H9 (cell line): Measurements from ENCODE around the gene ARFGAP1. TPM values are rescaled to one million over a fixed set of nuclear protein-coding genes. Genes with fewer than 3 reads are reported as not detected.

Experiments used
- DNase-seq: peaks from one replicate; pipeline ENCODE4 v3.0.0-alpha.2; 2017
- H2AFZ ChIP-seq: one replicate; pipeline ENCODE4 v1.6.1; 2013; ENCODE audit warnings: mild to moderate bottlenecking, low read length, control low read depth, moderate library complexity
- H2AK5ac ChIP-seq: 2 replicates; pipeline ENCODE4 v1.6.1; 2013; ENCODE audit warnings: low read length, control low read depth, mixed read lengths; ENCODE audit not compliant: insufficient read length
- H2BK120ac ChIP-seq: one replicate; pipeline ENCODE4 v1.6.1; 2013; ENCODE audit warnings: low read depth, mild to moderate bottlenecking, low read length, control low read depth, inconsistent platforms; ENCODE audit not compliant: poor library complexity, severe bottlenecking
- H2BK12ac ChIP-seq: 2 replicates; pipeline ENCODE4 v1.6.1; 2013; ENCODE audit warnings: low read length, control low read depth, mixed read lengths, low read depth; ENCODE audit not compliant: insufficient read length
- H2BK15ac ChIP-seq: 2 replicates; pipeline ENCODE4 v1.6.1; 2013; ENCODE audit warnings: low read depth, low read length, control low read depth
- H2BK20ac ChIP-seq: one replicate; pipeline ENCODE4 v1.6.1; 2013; ENCODE audit warnings: low read depth, mild to moderate bottlenecking, low read length, control low read depth, inconsistent platforms; ENCODE audit not compliant: poor library complexity, severe bottlenecking
- H2BK5ac ChIP-seq: 2 replicates; pipeline ENCODE4 v1.6.1; 2013; ENCODE audit warnings: low read length, control low read depth, mixed read lengths; ENCODE audit not compliant: insufficient read length
- H3K14ac ChIP-seq: 2 replicates; pipeline ENCODE4 v1.6.1; 2013; ENCODE audit warnings: low read length, control low read depth; ENCODE audit not compliant: insufficient read depth
- H3K18ac ChIP-seq: 2 replicates; pipeline ENCODE4 v1.6.1; 2013; ENCODE audit warnings: low read depth, mild to moderate bottlenecking, mixed read lengths, low read length, control low read depth; ENCODE audit not compliant: insufficient read length
- H3K23ac ChIP-seq: 2 replicates; pipeline ENCODE4 v1.6.1; 2013; ENCODE audit warnings: low read length, control low read depth, mixed read lengths, low read depth; ENCODE audit not compliant: insufficient read length
- H3K23me2 ChIP-seq: 2 replicates; pipeline ENCODE4 v1.6.1; 2013; ENCODE audit warnings: low read depth, mild to moderate bottlenecking, mixed read lengths, low read length, control low read depth; ENCODE audit not compliant: insufficient read length, poor library complexity, severe bottlenecking
- H3K27ac ChIP-seq: 2 replicates; pipeline ENCODE4 v1.5.1; 2013; ENCODE audit warnings: low read length, control low read depth, mixed read lengths, low read depth; ENCODE audit not compliant: insufficient read length
- H3K27me3 ChIP-seq: 2 replicates; pipeline ENCODE4 v1.6.1; 2013; ENCODE audit warnings: low read length, control low read depth, inconsistent platforms; ENCODE audit not compliant: insufficient read depth
- H3K4ac ChIP-seq: 2 replicates; pipeline ENCODE4 v1.6.1; 2013; ENCODE audit warnings: low read depth, mild to moderate bottlenecking, control low read depth, inconsistent platforms, low read length, moderate library complexity
- H3K4me1 ChIP-seq: 2 replicates; pipeline ENCODE4 v1.6.1; 2013; ENCODE audit warnings: low read length, control low read depth, inconsistent platforms; ENCODE audit not compliant: insufficient read depth
- H3K4me2 ChIP-seq: 2 replicates; pipeline ENCODE4 v1.6.1; 2013; ENCODE audit warnings: low read length, control low read depth, mixed read lengths; ENCODE audit not compliant: insufficient read length, insufficient read depth
- H3K56ac ChIP-seq: 2 replicates; pipeline ENCODE4 v1.6.1; 2013; ENCODE audit warnings: low read depth, mild to moderate bottlenecking, mixed read lengths, low read length, control low read depth; ENCODE audit not compliant: insufficient read length
- H3K79me1 ChIP-seq: 2 replicates; pipeline ENCODE4 v1.6.1; 2013; ENCODE audit warnings: low read depth, mild to moderate bottlenecking, moderate library complexity, low read length, control low read depth, inconsistent platforms; ENCODE audit not compliant: insufficient read depth, poor library complexity, severe bottlenecking
- H3K79me2 ChIP-seq: 2 replicates; pipeline ENCODE4 v1.6.1; 2013; ENCODE audit warnings: low read length, control low read depth, inconsistent platforms; ENCODE audit not compliant: insufficient read depth
- H3K9ac ChIP-seq: 2 replicates; pipeline ENCODE4 v1.6.1; 2013; ENCODE audit warnings: low read length, control low read depth, mixed read lengths; ENCODE audit not compliant: insufficient read length; ENCODE audit errors: extremely low read depth
- H3K9me3 ChIP-seq: one replicate; pipeline ENCODE4 v1.6.1; 2013; ENCODE audit warnings: low read depth, low read length, inconsistent platforms; ENCODE audit not compliant: control insufficient read depth
- H3T11ph ChIP-seq: one replicate; pipeline ENCODE4 v1.6.1; 2013; ENCODE audit warnings: mild to moderate bottlenecking, low read length, control low read depth, inconsistent platforms
- H4K20me1 ChIP-seq: one replicate; pipeline ENCODE4 v1.6.1; 2013; ENCODE audit not compliant: control insufficient read depth, insufficient read length, insufficient read depth
- H4K5ac ChIP-seq: 2 replicates; pipeline ENCODE4 v1.6.1; 2013; ENCODE audit warnings: low read depth, mild to moderate bottlenecking, mixed read lengths, low read length, control low read depth; ENCODE audit not compliant: insufficient read length
- H4K8ac ChIP-seq: replicated peaks from 2 replicates; pipeline ENCODE4 v1.6.1; 2013; ENCODE audit warnings: low read length, control low read depth, mixed read lengths, low read depth; ENCODE audit not compliant: insufficient read length
- H4K91ac ChIP-seq: 2 replicates; pipeline ENCODE4 v1.6.1; 2013; ENCODE audit warnings: low read depth, mild to moderate bottlenecking, moderate library complexity, mixed read lengths, low read length, control low read depth; ENCODE audit not compliant: insufficient read length
- H3K27ac Mint-ChIP-seq, 3 experiments: 2 replicates in 2 of 3; 3 replicates in 1 of 3; pipeline ENCODE4 v1.8.0; 2020 to 2021; ENCODE audit warnings: mixed read lengths in 3 of 3, mild to moderate bottlenecking in 1 of 3, moderate library complexity in 1 of 3
- H3K27me3 Mint-ChIP-seq: 2 replicates; pipeline ENCODE4 v1.8.0; 2021; ENCODE audit warnings: low read depth, mild to moderate bottlenecking, moderate library complexity, mixed read lengths
- H3K36me3 Mint-ChIP-seq, 3 experiments: 2 replicates in 2 of 3; 3 replicates in 1 of 3; pipeline ENCODE4 v1.8.0; 2020 to 2021; ENCODE audit warnings: low read depth in 3 of 3, mixed read lengths in 3 of 3; ENCODE audit not compliant: insufficient read depth in 1 of 3
- H3K4me1 Mint-ChIP-seq, 2 experiments: 2 replicates each; pipeline ENCODE4 v1.8.0; 2020; ENCODE audit warnings: mixed read lengths in 2 of 2
- H3K4me3 Mint-ChIP-seq, 2 experiments: 2 replicates in 1 of 2; 3 replicates in 1 of 2; pipeline ENCODE4 v1.8.0; 2020 to 2021; ENCODE audit warnings: mild to moderate bottlenecking in 2 of 2, mixed read lengths in 2 of 2, moderate library complexity in 1 of 2
- H3K9me3 Mint-ChIP-seq, 2 experiments: 2 replicates in 1 of 2; 3 replicates in 1 of 2; pipeline ENCODE4 v1.8.0; 2020; ENCODE audit warnings: mild to moderate bottlenecking in 2 of 2, mixed read lengths in 2 of 2, moderate library complexity in 1 of 2
- WGBS: extraction: QIAGEN DNeasy Blood & Tissue Kit; methylation state at CpG from one replicate; pipeline ENCODE4 v1.1.7; 2013; ENCODE audit warnings: missing lambda C conversion rate, low lambda C conversion rate, mixed read lengths; ENCODE audit not compliant: insufficient read length; ENCODE audit errors: extremely low coverage; 5-methylcytosine and 5-hydroxymethylcytosine counted together
- total RNA-seq: library from RNA; stranded (reverse); gene quantifications from 2 replicates; pipeline ENCODE4 v1.2.1, GENCODE V29; 2021
- TF ChIP-seq, protein P1 (sequence below): fragments of 200-600 bp; sonication (generic); conservative IDR thresholded peaks from 3 replicates; pipeline ENCODE4 v1.8.0; 2021; ENCODE audit warnings: antibody characterized with exemption, mild to moderate bottlenecking

Gene ARFGAP1
- total RNA-seq, 1 experiment from 2014 or later, result 114 TPM

DNA sequence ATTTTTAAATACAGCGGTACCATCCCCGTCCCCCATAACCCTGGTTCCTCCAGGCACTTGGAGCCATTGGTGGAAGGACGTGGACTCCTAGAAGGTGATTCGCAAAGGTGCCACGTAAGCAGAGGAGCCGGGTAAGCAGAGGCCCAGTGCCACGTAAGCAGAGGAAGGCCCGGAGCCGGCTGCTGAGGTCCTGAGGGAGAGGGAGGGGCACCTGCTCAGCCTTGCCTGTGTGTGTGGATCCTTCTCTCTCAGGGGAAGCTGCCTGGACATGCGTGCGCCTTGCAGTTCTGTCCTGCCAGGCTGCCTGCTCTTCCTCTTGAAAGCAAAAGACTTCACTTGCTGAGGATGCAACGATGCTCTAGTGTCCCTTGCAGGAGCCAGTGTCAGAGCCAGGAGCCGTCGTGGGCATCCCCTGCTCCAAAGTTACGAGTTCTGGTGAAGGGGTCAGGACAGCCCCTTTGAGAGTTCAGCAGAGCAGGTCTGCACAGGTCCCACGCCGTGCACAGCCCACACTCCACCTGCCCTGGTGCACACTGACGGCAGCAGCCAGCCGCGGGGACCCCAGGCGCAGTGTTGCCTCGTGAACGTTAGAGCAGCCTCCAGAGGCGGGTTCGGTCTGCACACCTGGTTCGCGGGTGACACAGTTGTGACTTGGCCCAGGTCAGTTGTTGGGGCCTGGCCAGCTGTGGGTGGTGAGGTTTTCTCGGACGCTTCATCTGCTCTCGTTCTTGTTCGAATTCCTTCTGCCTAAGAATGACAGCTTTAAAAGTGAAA lies 16.5 kb upstream of the ARFGAP1 start:
- Histone ChIP-seq H2BK20ac (no peak overlapping the region), H2AK5ac (no peak overlapping the region), H3K23ac (no peak overlapping the region), H4K5ac (no peak overlapping the region), H2AFZ (no peak overlapping the region), H4K8ac (no peak overlapping the region), H3K27me3 (peaks cover 4% of the 10 kb centered on the region; the same call in 1 of the 2 replicates), H3K14ac (no peak overlapping the region; the same call in 1 of the 2 replicates), H4K91ac (no peak overlapping the region), H3K9ac (no peak overlapping the region), H3K4me2 (no peak overlapping the region), H3K23me2 (peaks cover 15% of the 10 kb centered on the region), H2BK5ac (no peak overlapping the region), H3T11ph (no peak overlapping the region), H2BK12ac (no peak overlapping the region), H3K56ac (no peak overlapping the region), H2BK15ac (no peak overlapping the region), H3K27ac (no peak overlapping the region), H2BK120ac (no peak overlapping the region), H3K79me1 (no peaks in the 10 kb centered on the region), H3K4me1 (no peaks in the 10 kb centered on the region), H3K9me3 (no peaks in the 10 kb centered on the region), H3K18ac (no peak overlapping the region), H4K20me1 (no peaks in the 10 kb centered on the region), H3K4ac (no peak overlapping the region), H3K79me2 (no peaks in the 10 kb centered on the region)
- no CpG with 5 or more reads among the region's 31 CpGs for WGBS
- peaks cover 0 to under 1% of the 10 kb centered on the region in 2 experiments; a peak in 3 of 5 replicates for H3K9me3 Mint-ChIP-seq
- H3K27ac Mint-ChIP-seq, result no peak overlapping the region
- H3K4me3 Mint-ChIP-seq, result peak overlapping the region in 1 of 2 experiments; percentile 35; a peak in 1 of 5 replicates
- H3K27me3 Mint-ChIP-seq, result peaks cover 56% of the 10 kb centered on the region
- H3K36me3 Mint-ChIP-seq, result 0 out of 7 replicates have a peak, but pooled peaks cover 0 to under 1% (median 0%) of the 10 kb centered on the region in 3 experiments
- H3K4me1 Mint-ChIP-seq, result peaks cover 24 to 28% of the 10 kb centered on the region in 2 experiments
- DNase-seq, result no peak
- TF ChIP-seq, protein P1, sequence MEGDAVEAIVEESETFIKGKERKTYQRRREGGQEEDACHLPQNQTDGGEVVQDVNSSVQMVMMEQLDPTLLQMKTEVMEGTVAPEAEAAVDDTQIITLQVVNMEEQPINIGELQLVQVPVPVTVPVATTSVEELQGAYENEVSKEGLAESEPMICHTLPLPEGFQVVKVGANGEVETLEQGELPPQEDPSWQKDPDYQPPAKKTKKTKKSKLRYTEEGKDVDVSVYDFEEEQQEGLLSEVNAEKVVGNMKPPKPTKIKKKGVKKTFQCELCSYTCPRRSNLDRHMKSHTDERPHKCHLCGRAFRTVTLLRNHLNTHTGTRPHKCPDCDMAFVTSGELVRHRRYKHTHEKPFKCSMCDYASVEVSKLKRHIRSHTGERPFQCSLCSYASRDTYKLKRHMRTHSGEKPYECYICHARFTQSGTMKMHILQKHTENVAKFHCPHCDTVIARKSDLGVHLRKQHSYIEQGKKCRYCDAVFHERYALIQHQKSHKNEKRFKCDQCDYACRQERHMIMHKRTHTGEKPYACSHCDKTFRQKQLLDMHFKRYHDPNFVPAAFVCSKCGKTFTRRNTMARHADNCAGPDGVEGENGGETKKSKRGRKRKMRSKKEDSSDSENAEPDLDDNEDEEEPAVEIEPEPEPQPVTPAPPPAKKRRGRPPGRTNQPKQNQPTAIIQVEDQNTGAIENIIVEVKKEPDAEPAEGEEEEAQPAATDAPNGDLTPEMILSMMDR, result no peak
